Spleen (tissue), 7 donors: Measurements from ENCODE around the gene NAGS.

Experiments
- CTCF ChIP-seq, 11 experiments: fragments of 200-600 bp in 7 of 11; fragments of 450-650 bp in 4 of 11; sonication (generic) in 4 of 11; IDR thresholded peaks in 8 of 11; conservative IDR thresholded peaks in 3 of 11; 1 replicate in 7 of 11; 2 replicates in 4 of 11; pipeline versions ENCODE4 v1.4.0 to v1.8.0; 2016 to 2021; ENCODE audit warnings: antibody characterized with exemption in 11 of 11, inconsistent platforms in 4 of 11, mild to moderate bottlenecking in 1 of 11
- POLR2A ChIP-seq, 3 donors: fragments of 450-650 bp; IDR thresholded peaks; one replicate each; pipeline ENCODE4 v1.5.1; 2017; ENCODE audit warnings: antibody characterized with exemption in 3 of 3, mild to moderate bottlenecking in 1 of 3
- donor health status: DM: no; HTN: no; CAD: no; lungs with moderate emphysema.
- donor health status: DM: no; HTN: no; CAD: no.
- donor health status: DM: no; HTN: no; CAD: no.

- TF ChIP-seq CTCF (IDR thresholded peaks at IDR 0.05 in 8 of 11, conservative IDR thresholded peaks at IDR 0.05 in 3 of 11) (no peak), POLR2A (IDR thresholded peaks at IDR 0.05) (no peak)
These were observed 39.6 kb downstream of the NAGS start for GRCh38 chr17:44044071-44044470.
